HG03066 (cell line): ENCODE measurements around the gene SH3RF3.

Source experiments
- ATAC-seq: cut with Tn5 transposase; IDR thresholded peaks from one replicate; pipeline ENCODE4 v1.9.1; 2021; ENCODE audit warnings: low read depth; ENCODE audit not compliant: unreplicated experiment

The SH3RF3 gene

GRCh38 chr2:109476641-109477441, 347.8 kb downstream of the SH3RF3 start:
- ATAC-seq, result no peak

GRCh38 chr2:109478906-109479493, 350.0 kb downstream of the SH3RF3 start:
- no peak for ATAC-seq

- ATAC-seq, result no peak
Observed at GRCh38 chr2:109479804-109480203, 350.8 kb downstream of the SH3RF3 start.

GRCh38 chr2:109480486-109481195, 351.6 kb downstream of the SH3RF3 start:
- ATAC-seq, result no peak

GRCh38 chr2:109481196-109481555, 352.2 kb downstream of the SH3RF3 start:
- ATAC-seq, result no peak

GRCh38 chr2:109481599-109481998, 352.6 kb downstream of the SH3RF3 start:
- ATAC-seq, result no peak

GRCh38 chr2:109482361-109482861, 353.4 kb downstream of the SH3RF3 start:
- no peak for ATAC-seq

GRCh38 chr2:109486711-109487535, 357.9 kb downstream of the SH3RF3 start:
- ATAC-seq, result no peak

GRCh38 chr2:109487536-109487869, 358.5 kb downstream of the SH3RF3 start:
- ATAC-seq, result no peak

GRCh38 chr2:109487871-109488655, 359.1 kb downstream of the SH3RF3 start:
- ATAC-seq, result no peak

GRCh38 chr2:109489296-109489695, 360.3 kb downstream of the SH3RF3 start:
- no peak for ATAC-seq

- ATAC-seq, result no peak
Observed at GRCh38 chr2:109493176-109493935, 364.4 kb downstream of the SH3RF3 start.

- ATAC-seq, result no peak
Observed at GRCh38 chr2:109494351-109494750, 365.3 kb downstream of the SH3RF3 start.

GRCh38 chr2:109497463-109497862, 368.5 kb downstream of the SH3RF3 start:
- no peak for ATAC-seq

- no peak for ATAC-seq
Observed at GRCh38 chr2:109497911-109498870, 369.2 kb downstream of the SH3RF3 start.

GRCh38 chr2:109498906-109499305, 369.9 kb downstream of the SH3RF3 start:
- ATAC-seq, result no peak

- no peak for ATAC-seq
Observed at GRCh38 chr2:109499566-109499965, 370.6 kb downstream of the SH3RF3 start.

- ATAC-seq, result no peak
Observed at GRCh38 chr2:109500910-109501309, 371.9 kb downstream of the SH3RF3 start.
